Endothelial cell of umbilical vein (primary cell): ENCODE measurements around the gene LRRC8C. TPM values are rescaled to one million over a fixed set of nuclear protein-coding genes. Genes with fewer than 3 reads are reported as not detected.

Experiments used
- BruUV-seq: library from RNA; stranded (reverse); fragments of 400-500 nt; replicated peaks from 2 replicates; lab custom pipeline; 2021; lab: Mats Ljungman, UMichigan
- CTCF ChIA-PET: fragments of 300-600, 350-600 bp; sonication (Branson Sonifier 250); formaldehyde crosslinking; loops from one replicate; lab custom pipeline; 2021; ENCODE audit warnings: antibody characterized with exemption, inconsistent platforms; lab: Charles Lee
- POLR2A ChIA-PET: fragments of 300-600, 350-600 bp; sonication (Branson Sonifier 250); formaldehyde crosslinking; loops from one replicate; lab custom pipeline; 2021; ENCODE audit warnings: antibody characterized with exemption, inconsistent platforms; lab: Charles Lee
- DNase-seq: peaks from one replicate; pipeline ENCODE4 v3.0.0-alpha.2; 2011; ENCODE audit warnings: low read depth, low spot score
- FAIRE-seq: peaks from 2 replicates; lab custom pipeline; 2011; peaks lifted over from hg19 to GRCh38; lab: Jason Lieb, UNC
- H2AFZ ChIP-seq: 2 replicates; pipeline ENCODE4 v1.6.0; 2012; ENCODE audit warnings: low read depth, low read length, control low read depth, inconsistent platforms
- H3K27ac ChIP-seq: 2 replicates; pipeline ENCODE4 v1.5.1; 2011; ENCODE audit warnings: low read depth, mild to moderate bottlenecking, control low read depth, low read length, moderate library complexity; ENCODE audit not compliant: insufficient read depth
- H3K27me3 ChIP-seq, 2 experiments: 2 replicates each; pipeline versions ENCODE4 v1.6.0 to v1.6.1; 2011; ENCODE audit warnings: low read length in 2 of 2, mixed read lengths in 1 of 2; ENCODE audit not compliant: control insufficient read depth in 2 of 2, insufficient read depth in 2 of 2
- H3K36me3 ChIP-seq, 2 experiments: 2 replicates in 1 of 2; 3 replicates in 1 of 2; pipeline ENCODE4 v1.5.1; 2011; ENCODE audit warnings: low read length in 2 of 2, mild to moderate bottlenecking in 1 of 2, moderate library complexity in 1 of 2; ENCODE audit not compliant: control insufficient read depth in 2 of 2, insufficient read depth in 2 of 2; ENCODE audit errors: extremely low read depth in 1 of 2
- H3K4me1 ChIP-seq: 3 replicates; pipeline ENCODE4 v1.5.1; 2011; ENCODE audit warnings: mild to moderate bottlenecking, low read length; ENCODE audit not compliant: control insufficient read depth, insufficient read depth; ENCODE audit errors: extremely low read depth
- H3K4me2 ChIP-seq: 2 replicates; pipeline ENCODE4 v1.6.1; 2011; ENCODE audit warnings: low read length, control low read depth, mixed read lengths; ENCODE audit not compliant: insufficient read depth
- H3K4me3 ChIP-seq, 3 experiments: fragments of 200-600 bp in 1 of 3; sonication (generic), shearing (Covaris generic) in 1 of 3; replicated peaks in 1 of 3; 2 replicates each; pipeline ENCODE4 v1.5.1; 2011 to 2016; ENCODE audit warnings: control low read depth in 3 of 3, low read length in 3 of 3, mild to moderate bottlenecking in 2 of 3, inconsistent platforms in 1 of 3, low read depth in 1 of 3, moderate library complexity in 1 of 3; ENCODE audit not compliant: insufficient read depth in 1 of 3
- H3K79me2 ChIP-seq: 2 replicates; pipeline ENCODE4 v1.6.0; 2012; ENCODE audit warnings: low read length, inconsistent platforms; ENCODE audit not compliant: control insufficient read depth, insufficient read depth
- H3K9ac ChIP-seq: replicated peaks from 2 replicates; pipeline ENCODE3; 2011; ENCODE audit warnings: low read length, control low read depth; ENCODE audit not compliant: insufficient read depth; ENCODE audit errors: extremely low read depth
- H3K9me1 ChIP-seq: replicated peaks from 3 replicates; pipeline ENCODE4 v1.6.0; 2011; ENCODE audit warnings: mild to moderate bottlenecking, low read length; ENCODE audit not compliant: control insufficient read depth, insufficient read depth; ENCODE audit errors: extremely low read depth
- H3K9me3 ChIP-seq: replicated peaks from 2 replicates; pipeline ENCODE4 v1.5.1; 2012; ENCODE audit warnings: low read length, inconsistent platforms; ENCODE audit not compliant: control insufficient read depth, insufficient read depth
- H4K20me1 ChIP-seq: replicated peaks from 2 replicates; pipeline ENCODE3; 2011; ENCODE audit warnings: mild to moderate bottlenecking, low read length; ENCODE audit not compliant: control insufficient read depth, insufficient read depth; ENCODE audit errors: extremely low read depth
- FOS ChIP-seq: IDR thresholded peaks from 2 replicates; pipeline ENCODE4 v1.6.1; 2011; ENCODE audit warnings: mild to moderate bottlenecking, low read length, moderate library complexity, borderline replicate concordance; ENCODE audit not compliant: insufficient read depth
- GATA2 ChIP-seq: IDR thresholded peaks from 2 replicates; pipeline ENCODE4 v1.7.0; 2011; ENCODE audit warnings: low read depth, mild to moderate bottlenecking, moderate library complexity, mixed read lengths, low read length; ENCODE audit not compliant: insufficient read length, insufficient read depth
- JUN ChIP-seq: IDR thresholded peaks from 2 replicates; pipeline ENCODE4 v1.6.1; 2011; ENCODE audit warnings: borderline replicate concordance, low read depth; ENCODE audit not compliant: insufficient read length, insufficient read depth
- MYC ChIP-seq: IDR thresholded peaks from one replicate; pipeline ENCODE4 v1.6.1; 2011; ENCODE audit warnings: mild to moderate bottlenecking, low read depth, low read length
- POLR2A ChIP-seq: IDR thresholded peaks from 2 replicates; pipeline ENCODE4 v1.6.1; 2012; ENCODE audit warnings: low read depth, mild to moderate bottlenecking, control low read depth, low read length
- POLR2AphosphoS5 ChIP-seq: IDR thresholded peaks from 2 replicates; pipeline ENCODE4 v1.6.1; 2012; ENCODE audit warnings: low read depth, mild to moderate bottlenecking, control low read depth, low read length, moderate library complexity; ENCODE audit not compliant: insufficient read depth
- dilution Hi-C: fragments of 300-500 bp; cut with MboI; formaldehyde crosslinking; loops from one replicate; pipeline ENCODE4 v1.15.0; 2019; ENCODE audit warnings: low sequenced_read_pairs; ENCODE audit not compliant: extremely low pct_ligation_motif_present
- intact Hi-C: fragments of 100-400 bp; cut with micrococcal nuclease; formaldehyde crosslinking; loops from one replicate; pipeline ENCODE4 v1.10.0; 2022
- polyA plus RNA-seq, 4 experiments: library from polyadenylated mRNA; depleted of rRNA in 3 of 4; stranded (reverse) in 3 of 4; unstranded in 1 of 4; fragments of >200 nt; gene quantifications; 2 replicates each; pipeline versions ENCODE4 v1.2.1 to v1.2.3, GENCODE V29; 2011 to 2012; ENCODE audit warnings: missing spikeins in 1 of 4
- total RNA-seq: library from RNA; stranded (reverse); gene quantifications from 2 replicates; pipeline ENCODE4 v1.2.3, GENCODE V29; 2021
- TF ChIP-seq, protein P1 (sequence below): IDR thresholded peaks from 2 replicates; pipeline ENCODE4 v1.6.1; 2011; ENCODE audit not compliant: insufficient read depth, insufficient read length
- TF ChIP-seq, protein P2 (sequence below), 2 donors: IDR thresholded peaks; 1 replicate in 1 of 2; 2 replicates in 1 of 2; pipeline ENCODE4 v1.5.1; 2011; ENCODE audit warnings: low read length in 2 of 2, mild to moderate bottlenecking in 2 of 2, moderate library complexity in 2 of 2, control low read depth in 1 of 2, inconsistent platforms in 1 of 2, low read depth in 1 of 2; ENCODE audit not compliant: insufficient read depth in 1 of 2; ENCODE audit errors: extremely low read depth in 1 of 2

LRRC8C gene
- total and polyA plus RNA-seq, 2 donors (not counting 3 experiments of a cell fraction or from before 2014, with no cell fraction given): 33.6 to 51.5 TPM

DNA sequence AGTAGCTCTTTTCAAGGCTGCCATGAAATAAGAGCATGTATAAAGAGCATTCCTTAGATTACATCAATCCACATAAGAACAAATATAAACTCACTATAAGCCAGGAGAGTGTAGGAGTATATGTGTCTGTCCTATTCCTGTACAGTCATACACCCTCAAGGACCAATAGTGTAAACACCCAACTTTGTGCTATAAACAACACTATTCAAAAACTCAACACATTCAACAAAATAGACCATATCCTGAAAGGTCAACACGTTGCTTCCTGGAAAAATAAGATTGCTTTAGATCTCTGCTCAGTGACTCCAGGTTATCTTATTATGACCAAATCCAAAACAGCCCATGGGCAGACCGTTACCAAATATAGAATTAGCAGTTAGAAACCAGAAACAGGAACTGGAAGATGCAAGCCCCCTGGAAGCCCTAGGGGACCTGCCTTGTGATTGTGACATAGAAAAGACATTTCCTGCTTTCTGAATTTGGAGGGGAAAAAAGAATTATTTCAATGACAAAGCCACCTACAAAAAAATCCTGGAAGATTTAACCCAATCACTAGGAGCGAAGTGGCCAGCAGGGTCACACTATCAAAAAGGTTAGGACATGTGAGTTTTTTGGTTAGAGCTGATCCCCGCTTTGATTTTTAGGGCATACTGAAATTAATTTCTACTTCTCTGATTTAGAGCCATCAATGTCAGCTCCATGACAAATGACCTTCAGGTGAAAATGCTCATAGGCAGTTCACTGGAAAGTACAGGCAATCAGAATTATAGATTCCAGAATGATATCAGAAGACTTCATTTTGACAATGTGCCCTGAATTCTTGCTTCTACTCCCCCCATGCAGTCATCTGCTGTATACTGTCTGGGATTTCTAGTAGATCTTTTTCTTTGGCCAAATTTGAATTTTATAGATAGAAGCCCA is 59.9 kb downstream of the LRRC8C start:
- Histone ChIP-seq H3K36me3 (peaks cover 11 to 15% of the 10 kb centered on the region in 2 experiments), H3K4me1 (peaks cover 57% of the 10 kb centered on the region), H3K4me2 (peak overlapping the region; percentile 25), H3K79me2 (peaks cover 27% of the 10 kb centered on the region), H3K9me3 (no peaks in the 10 kb centered on the region), H3K9ac (peak overlapping the region; percentile 50), H4K20me1 (no peaks in the 10 kb centered on the region), H3K27ac (peak overlapping the region; percentile 86), H2AFZ (no peak overlapping the region), H3K27me3 (no peaks in the 10 kb centered on the region), H3K9me1 (no peaks in the 10 kb centered on the region), H3K4me3 (no peak overlapping the region)
- intact Hi-C loops: loop anchor here (1.0 kb wide), 5 partner anchors 17 to 69 kb away; no protein-coding TSS in a partner anchor
- POLR2A ChIA-PET: interaction anchor here (0.6 to 1.2 kb wide), 3 partner anchors 10 to 26 kb away, joined by 3 read pairs; no protein-coding TSS in a partner anchor
- DNase-seq (peak; percentile 96), FAIRE-seq (peak; percentile 92)
- TF ChIP-seq GATA2: peak; percentile 90
- TF ChIP-seq, protein P1, sequence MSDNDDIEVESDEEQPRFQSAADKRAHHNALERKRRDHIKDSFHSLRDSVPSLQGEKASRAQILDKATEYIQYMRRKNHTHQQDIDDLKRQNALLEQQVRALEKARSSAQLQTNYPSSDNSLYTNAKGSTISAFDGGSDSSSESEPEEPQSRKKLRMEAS: peak; percentile 8
- TF ChIP-seq FOS: peak; percentile 70
- peak; percentile 85 for TF ChIP-seq POLR2AphosphoS5
- peak; percentile 78 for TF ChIP-seq JUN
- peak; percentile 76 for TF ChIP-seq POLR2A
- no peak for TF ChIP-seq MYC
- TF ChIP-seq, protein P2, sequence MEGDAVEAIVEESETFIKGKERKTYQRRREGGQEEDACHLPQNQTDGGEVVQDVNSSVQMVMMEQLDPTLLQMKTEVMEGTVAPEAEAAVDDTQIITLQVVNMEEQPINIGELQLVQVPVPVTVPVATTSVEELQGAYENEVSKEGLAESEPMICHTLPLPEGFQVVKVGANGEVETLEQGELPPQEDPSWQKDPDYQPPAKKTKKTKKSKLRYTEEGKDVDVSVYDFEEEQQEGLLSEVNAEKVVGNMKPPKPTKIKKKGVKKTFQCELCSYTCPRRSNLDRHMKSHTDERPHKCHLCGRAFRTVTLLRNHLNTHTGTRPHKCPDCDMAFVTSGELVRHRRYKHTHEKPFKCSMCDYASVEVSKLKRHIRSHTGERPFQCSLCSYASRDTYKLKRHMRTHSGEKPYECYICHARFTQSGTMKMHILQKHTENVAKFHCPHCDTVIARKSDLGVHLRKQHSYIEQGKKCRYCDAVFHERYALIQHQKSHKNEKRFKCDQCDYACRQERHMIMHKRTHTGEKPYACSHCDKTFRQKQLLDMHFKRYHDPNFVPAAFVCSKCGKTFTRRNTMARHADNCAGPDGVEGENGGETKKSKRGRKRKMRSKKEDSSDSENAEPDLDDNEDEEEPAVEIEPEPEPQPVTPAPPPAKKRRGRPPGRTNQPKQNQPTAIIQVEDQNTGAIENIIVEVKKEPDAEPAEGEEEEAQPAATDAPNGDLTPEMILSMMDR (IDR thresholded peaks at IDR 0.05; ENCODE audit: extremely low read depth in 1 of 2, insufficient read depth in 1 of 2, low read depth in 1 of 2, low read length in 2 of 2): no peak
- CTCF ChIA-PET: interaction anchor here (0.5 to 2.5 kb wide), 6 partner anchors 12 to 70 kb away, joined by 3 to 24 read pairs (median 4); partner anchors contain the start of gene LRRC8C
- BruUV-seq: TSS peak; percentile 83
- dilution Hi-C loops: no loop called here
